Measurements from ENCODE around the gene SPRR2F.
"Not testable (repeated sequence)": the region's sequence is repeated elsewhere in the genome, so short reads cannot be mapped to it uniquely, and the experiment has no call there.

The SPRR2F gene, protein sequence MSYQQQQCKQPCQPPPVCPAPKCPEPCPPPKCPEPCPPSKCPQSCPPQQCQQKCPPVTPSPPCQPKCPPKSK

DNA sequence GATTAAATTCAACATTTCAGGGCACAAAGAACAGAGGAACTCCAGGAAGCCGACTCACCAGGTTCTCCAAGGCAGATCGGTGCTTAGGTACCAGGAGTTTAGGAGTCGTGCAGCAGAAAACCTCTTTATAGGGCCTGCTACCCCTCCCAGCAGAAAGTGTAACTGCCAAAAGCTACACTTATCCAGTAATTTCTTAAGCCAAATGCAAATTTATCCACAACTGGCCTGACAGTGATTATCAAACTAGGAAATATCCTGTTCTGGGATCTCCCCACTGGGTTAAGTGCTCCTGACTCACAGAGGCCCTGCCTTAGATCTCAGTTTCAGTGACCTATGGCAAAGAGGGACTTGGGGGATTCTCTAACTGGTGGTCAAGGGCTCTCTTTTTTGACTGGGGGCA lies at the start of gene SPRR2F:
Gene SPRR2F (minus strand): TSS at position 101 of the 400 bp plus-strand sequence. CDS start 783 bp downstream, outside the sequence.
- DNase-seq, result no peak

DNA sequence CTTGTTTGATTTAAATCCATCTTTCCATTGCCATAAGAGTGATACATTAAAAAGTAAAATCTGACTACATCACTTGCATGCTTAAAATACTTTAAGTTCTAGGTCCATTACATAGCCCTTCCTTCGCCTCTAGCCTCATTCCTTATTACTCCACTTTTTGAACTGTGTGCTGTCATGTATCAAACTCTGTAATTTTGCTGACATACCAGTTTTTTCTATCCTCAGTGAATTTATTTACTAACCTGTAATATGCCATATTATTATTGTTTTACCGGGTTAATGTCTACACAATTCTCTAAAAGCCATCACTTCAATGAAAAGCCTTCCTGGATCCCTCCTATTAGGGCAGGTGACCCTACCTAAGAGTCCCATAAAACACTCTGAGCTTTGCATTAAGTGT lies 42.2 kb upstream of the SPRR2F start:
- DNase-seq, result no peak

DNA sequence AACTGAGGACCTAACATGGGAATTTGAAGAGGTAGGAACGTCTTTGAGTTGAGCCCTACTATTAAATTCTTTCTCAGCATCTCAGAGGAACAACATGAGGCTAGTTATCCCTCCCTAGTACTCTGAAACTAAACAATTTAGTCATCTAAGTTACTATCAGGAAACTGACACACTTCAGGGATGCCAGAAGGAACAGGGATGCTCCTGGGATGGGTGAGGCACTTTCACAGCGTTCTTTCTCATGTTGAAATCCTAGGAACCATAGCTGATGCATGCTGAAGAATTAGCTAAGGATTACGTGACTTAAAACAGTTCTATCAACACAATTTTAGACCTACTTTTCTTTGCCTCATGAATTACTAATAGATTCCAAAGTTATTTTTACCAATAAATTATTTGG lies 39.2 kb upstream of the SPRR2F start:
- no peak for DNase-seq

DNA sequence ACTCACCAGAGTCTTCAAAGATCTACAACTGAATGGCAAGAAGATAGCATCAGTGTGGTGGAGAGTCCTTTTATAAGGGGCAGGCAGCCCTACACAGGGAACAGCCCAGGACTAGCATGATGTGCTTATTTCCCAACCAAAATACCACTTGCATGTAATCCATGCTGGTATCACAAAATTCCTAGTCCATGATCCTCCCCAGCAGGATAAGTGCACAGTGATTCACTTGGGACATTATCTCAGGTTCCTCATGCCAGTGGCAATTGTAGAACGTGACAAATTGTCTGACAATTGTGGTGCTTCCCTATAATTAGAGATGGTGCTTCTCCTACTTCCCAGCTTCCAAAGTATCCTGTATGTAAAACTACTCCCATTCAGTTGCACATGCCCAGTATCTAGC lies 37.5 kb upstream of the SPRR2F start, which contains the start of gene SPRR2G:
Gene SPRR2G (minus strand): TSS at position 45 of the 400 bp plus-strand sequence. CDS start 780 bp downstream, outside the sequence.
- no peak for DNase-seq

DNA sequence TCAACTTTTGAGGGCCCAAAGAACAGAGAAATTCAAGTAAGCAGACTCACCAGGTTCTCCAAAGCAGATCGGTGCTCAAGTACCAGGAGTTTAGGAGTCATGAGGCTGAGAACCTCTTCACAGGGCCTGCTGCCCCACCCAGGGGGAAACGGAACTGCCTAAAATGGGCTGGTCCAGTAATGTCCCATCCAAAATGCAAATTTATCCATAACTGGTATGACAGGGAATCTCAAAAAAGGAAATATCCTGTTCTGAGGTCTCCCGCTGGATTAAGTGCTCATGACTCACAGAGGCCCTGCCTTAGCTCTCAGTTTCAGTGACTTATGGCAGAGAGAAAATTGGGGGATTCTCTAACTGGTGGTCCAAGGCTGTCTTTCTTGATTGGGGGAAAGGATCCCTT lies 28.1 kb upstream of the SPRR2F start:
- DNase-seq, result no peak

DNA sequence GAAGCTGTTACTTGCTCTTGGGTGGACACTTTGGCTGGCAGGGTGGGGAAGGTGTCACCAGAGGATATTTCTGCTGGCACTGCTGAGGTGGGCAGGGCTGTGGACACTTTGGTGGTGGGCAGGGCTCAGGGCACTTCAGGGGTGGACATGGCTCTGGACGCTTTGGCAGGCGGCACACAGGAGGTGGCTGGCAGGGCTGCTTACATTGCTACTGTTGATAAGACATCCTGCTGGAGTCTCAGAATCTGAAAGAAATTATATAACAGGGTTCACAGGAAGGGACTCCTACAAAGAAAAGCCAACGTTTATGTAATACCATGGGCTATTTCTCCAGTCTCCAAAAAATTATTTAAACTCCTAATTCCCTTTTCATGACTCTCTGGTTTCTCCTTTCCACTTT lies 27.2 kb upstream of the SPRR2F start:
- DNase-seq, result no peak

DNA sequence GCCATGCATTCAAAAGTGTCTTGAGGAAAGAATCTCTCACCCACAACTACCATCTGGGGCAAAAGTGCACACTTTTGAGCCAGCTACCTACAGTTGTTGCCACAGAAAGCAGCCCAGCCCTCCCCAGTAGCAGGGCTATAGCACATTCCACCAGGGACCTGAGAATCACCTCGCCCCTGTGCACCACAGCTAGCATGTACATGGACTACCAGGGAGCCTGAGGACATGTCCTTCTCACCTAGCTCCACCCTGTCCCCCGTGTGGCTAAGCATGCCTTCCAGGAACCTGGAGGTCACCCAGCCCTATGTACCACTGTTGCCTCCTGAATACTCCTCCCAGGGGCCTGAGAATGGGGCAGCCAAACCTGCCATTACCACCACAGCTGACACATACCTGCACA lies 20.4 kb upstream of the SPRR2F start:
- no peak for DNase-seq

DNA sequence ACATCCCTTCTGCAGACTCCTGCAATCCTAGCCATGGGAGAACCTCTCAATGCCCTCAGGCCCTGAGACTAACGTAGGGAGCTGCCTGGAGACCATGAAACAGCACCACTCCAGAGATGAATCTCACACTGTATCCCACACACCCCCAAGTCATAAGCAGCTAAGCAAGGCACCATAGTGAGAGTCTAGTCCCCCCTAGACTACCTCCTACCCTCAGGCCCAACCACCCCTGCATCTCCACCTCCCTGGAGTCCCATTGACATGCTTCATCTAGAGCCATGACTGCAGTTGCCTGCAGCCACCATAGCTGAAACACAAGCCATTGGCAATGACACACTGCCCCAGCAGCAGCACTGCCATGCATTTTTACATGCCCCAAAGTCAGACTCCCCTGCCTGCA lies 20.0 kb upstream of the SPRR2F start:
- DNase-seq, result no peak

DNA sequence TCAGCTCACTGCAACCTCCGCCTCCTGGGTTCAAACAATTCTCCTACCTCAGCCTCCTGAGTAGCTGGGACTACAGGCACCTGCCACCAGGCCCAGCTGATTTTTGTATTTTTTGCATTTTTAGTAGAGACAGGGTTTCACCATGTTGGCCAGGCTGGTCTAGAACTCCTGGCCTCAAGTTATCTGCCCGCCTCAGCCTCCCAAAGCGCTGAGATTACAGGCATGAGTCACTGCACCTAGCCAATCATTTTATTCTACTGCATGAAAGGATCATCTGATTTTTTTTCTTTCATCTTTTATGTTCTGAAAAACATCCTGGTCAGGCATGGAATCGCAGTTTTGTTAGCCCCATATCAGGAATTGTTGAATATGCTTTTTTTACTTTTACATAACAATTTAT lies 15.4 kb upstream of the SPRR2F start:
- not testable (repeated sequence) for DNase-seq

DNA sequence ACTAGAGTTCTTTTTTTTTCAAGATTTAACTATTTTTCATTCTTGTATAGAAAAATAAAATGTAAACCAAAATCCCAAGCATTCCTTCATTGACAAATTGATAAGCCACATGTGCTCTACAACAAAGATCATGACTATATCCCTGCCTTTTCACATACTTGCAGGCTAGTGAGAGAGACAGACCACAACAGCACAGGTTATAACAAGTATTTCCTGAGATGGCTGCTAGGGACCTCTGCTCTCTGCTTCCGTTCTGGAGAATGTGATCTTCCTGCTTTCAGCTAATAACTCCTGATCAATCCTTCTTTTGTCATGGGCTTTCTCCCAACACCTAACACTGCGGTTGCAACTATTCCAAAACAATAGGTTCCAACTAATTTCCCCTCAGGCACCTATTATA lies 14.0 kb upstream of the SPRR2F start:
- DNase-seq, result no peak

DNA sequence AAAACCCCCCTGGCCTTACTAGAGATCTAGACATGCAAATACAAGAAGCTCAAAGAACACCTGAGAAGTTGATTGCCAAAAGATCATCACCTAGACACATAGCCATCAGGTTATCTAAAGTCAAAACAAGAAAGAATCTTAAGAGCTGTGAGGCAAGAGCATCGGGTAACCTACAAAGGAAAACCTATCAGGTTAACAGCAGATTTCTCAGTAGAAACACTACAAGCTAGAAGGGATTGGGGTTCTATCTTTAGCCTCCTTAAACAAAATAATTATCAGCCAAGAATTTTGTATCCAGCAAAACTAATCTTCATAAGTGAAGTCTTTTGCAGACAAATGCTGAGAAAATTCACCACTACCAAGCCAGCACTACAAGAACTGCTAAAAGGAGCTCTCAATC lies 12.2 kb upstream of the SPRR2F start:
- no peak for DNase-seq

DNA sequence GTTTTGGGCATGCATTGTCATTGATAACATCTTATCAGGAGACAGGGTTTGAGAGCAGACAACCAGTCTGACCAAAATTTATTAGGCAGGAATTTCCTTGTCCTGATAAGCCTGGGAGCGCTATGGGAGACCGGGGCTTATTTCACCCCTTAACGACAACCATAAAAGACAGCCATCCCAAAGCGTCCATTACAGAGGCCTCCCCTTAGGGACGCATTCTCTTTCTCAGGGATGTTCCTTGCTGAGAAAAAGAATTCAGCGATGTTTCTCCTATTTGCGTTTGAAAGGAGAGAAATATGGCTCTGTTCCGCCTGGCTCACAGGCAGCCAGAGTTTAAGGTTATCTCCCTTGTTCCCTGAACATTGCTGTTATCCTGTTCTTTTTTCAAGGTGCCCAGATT lies 10.5 kb upstream of the SPRR2F start:
- DNase-seq, result not testable (repeated sequence)

DNA sequence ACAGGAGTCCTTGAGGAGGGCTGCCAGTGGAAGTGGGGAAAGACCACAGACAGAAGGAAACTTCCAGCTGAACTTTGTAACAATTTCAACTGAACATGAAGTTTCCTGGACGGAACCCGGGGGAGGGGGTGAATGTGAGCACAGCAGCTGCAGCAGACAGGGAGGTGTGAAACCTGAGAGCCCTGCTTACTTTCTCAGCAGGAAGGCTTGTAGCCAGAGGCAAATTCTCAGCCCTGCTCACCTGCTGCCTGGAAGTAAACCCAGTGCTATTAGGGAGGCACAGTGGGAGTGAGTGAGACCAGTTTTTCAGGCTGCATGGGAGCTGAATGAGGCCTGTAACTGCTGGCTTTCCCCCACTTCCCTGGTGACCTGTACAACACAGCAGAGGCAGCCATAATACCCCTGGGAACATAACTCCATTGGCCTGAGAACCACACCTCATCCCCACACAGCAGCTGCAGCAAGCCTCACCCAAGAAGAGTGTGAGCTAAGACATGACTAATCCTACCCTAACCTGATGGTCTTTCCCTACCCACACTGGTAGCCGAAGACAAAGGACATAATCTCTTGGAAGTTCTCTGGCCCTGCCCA lies 9.6 kb upstream of the SPRR2F start:
- DNase-seq, result no peak

DNA sequence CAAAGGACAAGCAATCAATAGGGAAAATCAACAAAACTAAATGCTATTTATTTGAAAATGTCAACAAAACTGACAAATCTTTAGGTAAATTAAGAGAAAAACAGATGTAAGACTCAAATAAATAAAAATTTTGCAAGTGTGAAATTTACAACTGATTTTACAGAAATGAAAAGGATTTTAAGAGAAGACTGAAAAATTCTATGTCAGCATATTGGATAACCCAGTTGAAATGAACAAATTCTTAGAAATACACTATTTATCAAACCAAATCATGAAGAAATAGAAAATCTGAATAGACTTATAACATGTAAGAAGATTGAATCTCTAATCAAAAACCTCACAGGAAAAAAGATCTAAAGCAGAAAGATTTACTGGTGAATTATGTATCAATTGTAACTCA lies 7.6 kb upstream of the SPRR2F start:
- no peak for DNase-seq

DNA sequence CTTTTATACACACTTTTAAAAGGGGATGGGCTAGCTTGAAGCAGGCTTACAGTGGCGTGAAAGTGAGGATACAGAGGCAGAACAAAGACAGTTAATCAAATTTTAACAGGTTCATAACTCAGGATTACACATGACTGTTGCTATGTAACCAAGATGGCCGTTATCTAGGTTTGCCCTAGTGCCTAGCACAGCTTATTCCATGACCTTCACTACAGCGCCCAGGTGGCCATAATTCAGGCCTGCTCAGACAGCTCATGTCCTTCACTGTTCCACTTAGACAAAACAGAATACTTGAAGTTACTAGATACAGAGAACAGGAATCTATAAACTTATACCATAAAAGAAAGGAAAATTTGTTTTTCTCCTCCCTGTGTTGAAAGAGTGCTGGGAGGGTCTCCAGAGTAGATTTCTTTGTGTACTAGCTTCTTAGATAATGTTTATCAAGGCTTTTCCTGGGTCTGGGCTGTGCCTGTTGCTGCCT lies 6.2 kb upstream of the SPRR2F start:
- DNase-seq, result peak; percentile 33

DNA sequence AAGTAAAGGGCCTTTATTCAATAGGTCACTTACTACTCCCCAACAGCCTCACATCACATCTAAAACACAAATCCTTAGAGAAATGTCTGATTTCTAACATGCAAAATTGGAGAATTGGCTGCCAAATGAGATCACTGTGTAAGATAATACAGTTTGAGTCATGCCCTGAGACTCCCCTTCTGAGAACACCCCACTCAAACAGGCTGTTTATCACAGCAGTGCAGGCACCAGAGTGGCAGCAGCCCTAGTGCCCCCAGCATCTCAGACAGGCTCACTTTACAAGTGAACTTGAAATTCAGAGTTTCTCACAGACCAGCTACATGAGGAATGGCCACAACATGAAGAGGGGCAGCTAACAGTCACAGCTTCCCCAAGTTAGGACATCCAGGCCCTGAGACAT lies 1.9 kb upstream of the SPRR2F start:
- peak; percentile 46 for DNase-seq

DNA sequence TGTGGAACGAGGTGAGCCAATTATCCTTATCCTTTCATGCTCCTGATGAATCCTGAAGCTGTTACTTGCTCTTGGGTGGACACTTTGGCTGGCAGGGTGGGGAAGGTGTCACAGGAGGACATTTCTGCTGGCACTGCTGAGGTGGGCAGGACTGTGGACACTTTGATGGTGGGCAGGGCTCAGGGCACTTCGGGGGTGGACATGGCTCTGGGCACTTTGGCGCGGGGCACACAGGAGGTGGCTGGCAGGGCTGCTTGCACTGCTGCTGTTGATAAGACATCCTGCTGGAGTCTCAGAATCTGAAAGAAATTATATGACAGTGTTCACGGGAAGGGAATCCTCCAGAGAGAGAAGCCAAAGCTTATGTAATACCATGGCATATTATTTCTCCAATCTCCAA lies 862 bp downstream of the SPRR2F start:
- not testable (repeated sequence) for DNase-seq

DNA sequence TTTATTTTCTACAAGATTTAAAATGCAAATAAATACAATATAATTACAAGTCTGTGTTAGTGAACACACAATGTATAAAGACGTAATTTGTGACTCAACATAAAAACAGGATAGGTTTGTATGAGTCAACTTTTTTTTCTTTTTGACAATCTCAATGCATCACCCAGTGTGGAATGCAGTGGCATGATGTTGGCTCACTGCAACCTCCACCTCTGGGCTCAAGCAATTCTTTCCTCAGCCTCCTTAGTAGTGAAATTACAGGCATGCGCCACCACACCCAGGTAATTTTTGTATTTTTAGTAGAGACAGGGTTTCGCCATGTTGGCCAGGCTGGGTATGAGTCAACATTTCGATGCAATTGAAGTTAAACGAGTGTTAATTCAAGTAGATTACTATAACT lies 13.1 kb downstream of the SPRR2F start:
- no peak for DNase-seq

DNA sequence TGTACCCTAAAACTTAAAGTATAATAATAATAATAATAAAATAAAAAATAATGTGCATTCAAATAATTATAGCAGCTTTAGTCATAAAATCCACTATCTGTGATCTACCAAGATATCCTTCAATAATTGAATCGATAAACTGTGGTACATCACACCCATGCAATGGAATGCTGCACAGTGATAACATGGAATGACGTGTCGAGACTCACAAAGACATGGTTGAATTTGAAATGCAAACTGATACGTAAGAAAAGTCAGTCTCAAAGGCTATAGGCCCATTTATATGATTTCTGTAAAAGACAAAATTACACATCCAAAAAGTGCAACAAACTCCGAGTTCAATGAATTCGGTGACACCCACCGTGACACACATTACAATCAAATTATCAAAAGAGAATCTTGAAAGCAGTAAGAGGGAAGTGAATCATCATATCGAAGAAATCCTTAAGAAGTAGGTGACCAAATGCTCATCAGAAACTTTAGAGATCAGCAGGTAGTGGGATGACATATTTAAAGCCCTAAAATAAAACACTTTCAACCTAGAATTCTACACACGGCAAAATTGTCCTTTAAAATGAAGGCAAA lies 13.8 kb downstream of the SPRR2F start:
- no peak for DNase-seq

DNA sequence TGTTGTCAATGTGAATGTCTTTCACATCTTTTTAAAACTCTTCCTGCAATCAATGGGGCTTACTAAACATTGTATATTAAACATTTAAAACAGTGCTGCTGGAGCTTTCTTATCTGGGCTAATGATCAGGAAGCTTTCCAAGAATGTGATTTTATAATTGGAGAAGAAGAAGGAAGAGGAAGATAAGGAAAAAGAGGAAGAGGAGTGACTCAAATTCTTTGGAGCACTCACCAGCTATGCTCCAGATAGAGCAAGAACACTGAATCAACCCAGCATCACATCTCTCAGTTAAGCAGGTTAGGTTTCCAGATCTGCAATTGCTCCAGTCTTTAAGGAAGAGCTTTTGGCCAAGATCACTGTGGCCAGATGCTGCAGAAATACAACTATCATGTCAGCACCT lies 17.6 kb downstream of the SPRR2F start:
- no peak for DNase-seq

DNA sequence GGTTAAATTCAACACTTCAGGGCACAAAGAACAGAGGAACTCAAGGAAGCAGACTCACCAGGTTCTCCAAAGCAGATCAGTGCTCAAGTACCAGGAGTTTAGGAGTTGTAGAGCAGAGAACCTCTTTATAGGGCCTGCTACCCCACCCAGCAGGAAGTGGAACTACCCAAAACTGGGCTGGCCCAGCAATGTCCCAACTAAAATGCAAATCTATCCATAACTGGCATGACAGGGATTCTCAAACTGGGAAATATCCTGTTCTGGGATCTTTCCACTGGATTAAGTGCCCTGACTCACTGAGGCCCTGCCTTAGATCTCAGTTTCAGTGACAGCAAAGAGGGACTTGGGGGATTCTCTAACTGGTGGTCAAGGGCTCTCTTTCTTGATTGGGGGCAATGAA lies 18.9 kb downstream of the SPRR2F start, which contains the start of gene SPRR2E:
Gene SPRR2E (minus strand): TSS at position 101 of the 400 bp plus-strand sequence. CDS start 775 bp downstream, outside the sequence.
- no peak for DNase-seq

DNA sequence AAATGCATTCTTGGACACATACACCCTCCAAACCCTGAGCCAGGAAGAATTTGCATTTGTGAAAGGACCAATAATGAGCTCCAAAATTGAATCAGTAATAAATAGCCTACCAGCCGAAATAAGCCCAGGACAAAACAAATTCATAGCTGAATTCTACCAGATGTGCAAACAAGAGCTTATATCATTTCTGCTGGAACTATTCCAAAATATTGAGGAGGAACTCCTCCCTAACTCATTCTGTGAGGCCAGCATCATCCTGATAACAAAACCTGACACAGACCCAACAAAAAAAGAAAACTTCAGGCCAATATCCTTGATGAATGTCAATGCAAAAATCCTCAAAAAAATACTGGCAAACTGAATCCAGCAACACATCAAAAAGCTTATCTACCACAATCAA lies 25.7 kb downstream of the SPRR2F start:
- DNase-seq, result peak; percentile 19

DNA sequence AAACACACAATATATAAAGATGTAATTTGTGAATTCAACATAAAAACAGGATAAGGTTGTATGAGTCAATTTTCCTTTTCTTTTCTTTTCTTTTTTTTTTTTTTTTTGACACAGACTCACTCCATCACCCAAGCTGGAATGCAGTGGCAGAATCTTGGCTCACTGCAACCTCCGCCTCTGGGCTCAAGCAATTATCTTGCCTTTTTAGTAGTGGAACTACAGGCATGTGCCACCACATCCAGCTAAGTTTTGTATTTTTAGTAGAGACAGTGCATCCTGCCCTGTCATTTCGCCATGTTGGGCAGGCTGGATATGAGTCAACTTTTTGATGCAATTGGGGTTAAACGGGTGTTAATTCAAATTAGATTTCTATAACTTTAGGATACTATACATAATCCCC lies 31.6 kb downstream of the SPRR2F start:
- DNase-seq, result no peak

Measured in hematopoietic multipotent progenitor cell treated with erythropoietin and hydrocortisone succinate and interleukin-3 and kit ligand, for 4 days (in vitro differentiated cells).